Umbilical cord (tissue), 2 donors: ENCODE data around the gene ARL5B. TPM values are rescaled to one million over a fixed set of nuclear protein-coding genes. Genes with fewer than 3 reads are reported as not detected.

Source experiments
- DNase-seq: peaks from one replicate; pipeline ENCODE4 v3.0.0-alpha.2; 2015; ENCODE audit warnings: low spot score
- total RNA-seq: library from RNA; depleted of rRNA; stranded (reverse); fragments of >200 nt; gene quantifications from one replicate; pipeline ENCODE4 v1.2.3, GENCODE V29; 2014; ENCODE audit warnings: low replicate concordance; ENCODE audit not compliant: insufficient read depth

The ARL5B gene
- total RNA-seq, 1 donor from 2014 or later: 30.6 TPM

GRCh38 chr10:18658271-18659124, 733 bp upstream of the ARL5B start:
- DNase-seq: peak; percentile 73

GRCh38 chr10:18659819-18660535, 746 bp downstream of the ARL5B start:
- peak; percentile 61 for DNase-seq

DNA sequence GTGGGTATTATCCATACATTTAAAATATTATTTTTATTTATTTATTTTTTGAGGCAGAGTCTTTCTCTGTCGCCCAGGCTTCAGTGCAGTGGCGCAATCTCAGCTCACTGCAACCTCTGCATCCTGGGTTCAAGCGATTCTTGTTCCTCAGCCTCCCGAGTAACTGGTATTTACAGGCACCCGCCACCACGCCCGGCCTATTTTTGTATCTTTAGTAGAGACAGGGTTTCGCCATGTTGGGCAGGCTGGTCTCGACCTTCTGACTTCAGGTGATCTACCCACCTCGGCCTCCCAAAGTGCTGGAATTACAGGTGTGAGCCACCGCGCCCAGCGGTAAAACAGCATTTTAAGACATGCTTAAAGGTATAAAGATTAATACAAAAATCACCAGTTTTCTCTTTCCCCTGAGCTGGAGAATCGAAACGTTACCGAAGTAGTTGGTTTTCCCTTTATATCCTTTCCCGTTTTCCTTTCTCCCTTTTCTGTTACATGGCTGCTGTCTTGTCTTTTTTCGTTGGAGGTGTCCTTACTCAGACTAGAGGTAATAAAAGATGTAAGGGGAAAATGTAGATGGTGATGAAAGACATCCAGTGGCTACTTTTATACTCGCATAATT, 1.7 kb downstream of the ARL5B start:
- no peak for DNase-seq

GRCh38 chr10:18664841-18665478, 5.7 kb downstream of the ARL5B start:
- DNase-seq: no peak

- DNase-seq: no peak
These were observed 6.8 kb downstream of the ARL5B start for GRCh38 chr10:18665815-18666558.

DNA sequence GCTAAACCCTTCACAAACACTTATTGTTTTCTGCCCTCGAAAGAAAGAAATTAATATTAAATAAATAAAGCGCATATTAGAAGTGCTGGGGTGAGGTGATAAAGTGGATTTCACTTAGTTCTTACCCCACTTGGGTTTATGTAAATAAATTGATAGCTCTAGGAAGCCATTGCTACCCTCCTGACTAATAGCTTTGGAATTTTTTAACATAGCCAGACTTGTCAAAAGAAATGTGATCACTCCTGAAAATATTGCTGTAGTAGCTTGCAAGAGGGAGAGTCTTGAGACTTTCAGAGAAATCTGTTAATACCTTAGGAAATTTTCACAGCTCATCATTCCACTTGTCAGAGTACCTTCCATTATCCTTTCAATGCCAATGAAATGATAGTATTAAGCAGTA, 7.6 kb downstream of the ARL5B start:
- peak; percentile 25 for DNase-seq

GRCh38 chr10:18668026-18668425, 8.8 kb downstream of the ARL5B start:
- no peak for DNase-seq

- no peak for DNase-seq
These were observed 16.0 kb downstream of the ARL5B start for GRCh38 chr10:18675086-18675801.

DNA sequence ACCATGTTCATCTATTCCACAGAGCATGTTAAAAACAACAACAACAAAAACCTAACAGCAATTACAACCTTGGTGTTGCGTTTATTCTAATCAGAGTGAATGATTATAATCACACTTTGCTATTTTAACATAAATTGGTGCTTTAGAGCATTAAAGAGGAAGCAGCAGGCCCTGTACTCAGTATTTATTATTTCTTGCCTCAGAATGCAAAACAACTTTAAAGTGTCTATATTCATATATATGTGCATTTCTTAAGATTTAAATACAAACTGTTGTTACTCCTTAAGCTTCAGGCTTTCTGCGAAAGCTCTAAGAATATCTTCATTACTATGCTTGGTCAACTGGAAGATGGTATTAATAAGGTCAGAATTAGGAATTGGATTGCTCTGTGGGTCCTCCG, 21.5 kb downstream of the ARL5B start:
- no peak for DNase-seq

GRCh38 chr10:18681366-18681765, 22.1 kb downstream of the ARL5B start:
- DNase-seq: no peak

GRCh38 chr10:18681971-18682411, 22.8 kb downstream of the ARL5B start:
- no peak for DNase-seq

DNA sequence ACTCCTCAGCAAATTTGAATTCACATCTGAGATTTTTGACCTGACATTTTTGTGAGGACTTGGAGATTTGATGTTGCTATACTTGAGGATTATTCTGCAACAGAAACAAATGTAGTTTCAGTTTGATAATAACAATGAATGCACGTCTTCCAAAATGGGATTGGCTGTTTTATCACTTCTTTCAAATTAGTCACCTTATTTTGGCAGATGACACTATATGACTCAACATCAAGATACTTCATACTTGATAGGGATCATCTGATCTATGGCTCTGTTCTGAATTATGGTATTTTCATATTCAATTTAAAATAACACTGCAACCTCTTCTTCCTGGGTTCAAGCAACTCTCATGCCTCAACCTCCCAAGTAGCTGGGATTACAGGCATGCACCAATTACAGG, 24.2 kb downstream of the ARL5B start:
- no peak for DNase-seq

GRCh38 chr10:18684416-18684815, 25.2 kb downstream of the ARL5B start:
- DNase-seq: no peak

DNA sequence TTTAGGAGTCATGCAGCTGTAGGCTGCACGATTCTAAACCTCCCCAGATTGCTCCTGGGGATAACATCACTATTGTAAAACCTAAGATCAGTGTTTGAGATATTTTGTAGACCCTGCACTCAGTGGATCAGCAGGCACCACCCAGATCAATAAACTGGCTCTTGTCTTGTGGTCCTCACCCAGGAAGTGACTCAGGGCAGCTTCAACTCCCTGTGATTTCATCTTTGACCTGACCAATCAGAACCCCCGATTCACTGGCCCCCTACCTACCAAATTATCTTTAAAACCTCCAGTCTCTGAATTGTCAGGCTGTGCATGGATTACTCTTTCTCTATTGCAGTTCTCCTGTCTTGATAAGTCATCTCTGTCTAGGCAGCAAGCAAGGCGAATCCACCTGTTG, 25.7 kb downstream of the ARL5B start:
- DNase-seq: no peak

DNA sequence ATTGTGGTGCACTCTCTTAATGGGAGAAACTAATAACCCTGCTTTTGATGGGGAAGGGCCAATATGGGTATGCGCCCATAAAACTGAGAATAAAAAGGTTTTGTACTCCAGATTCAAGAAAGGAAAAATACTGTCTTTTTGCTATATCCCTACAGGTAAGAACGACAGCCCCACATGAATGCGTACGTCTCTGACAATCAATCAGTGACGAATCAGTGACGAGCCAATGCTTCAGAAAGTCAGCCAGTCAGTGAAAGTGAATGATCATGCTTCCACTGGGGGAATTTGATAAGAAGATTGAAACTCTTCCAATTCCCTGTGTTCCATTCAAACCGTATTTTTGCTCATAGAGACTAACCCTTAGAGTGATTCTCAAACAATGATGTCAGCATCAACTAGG, 26.3 kb downstream of the ARL5B start:
- DNase-seq: no peak

DNA sequence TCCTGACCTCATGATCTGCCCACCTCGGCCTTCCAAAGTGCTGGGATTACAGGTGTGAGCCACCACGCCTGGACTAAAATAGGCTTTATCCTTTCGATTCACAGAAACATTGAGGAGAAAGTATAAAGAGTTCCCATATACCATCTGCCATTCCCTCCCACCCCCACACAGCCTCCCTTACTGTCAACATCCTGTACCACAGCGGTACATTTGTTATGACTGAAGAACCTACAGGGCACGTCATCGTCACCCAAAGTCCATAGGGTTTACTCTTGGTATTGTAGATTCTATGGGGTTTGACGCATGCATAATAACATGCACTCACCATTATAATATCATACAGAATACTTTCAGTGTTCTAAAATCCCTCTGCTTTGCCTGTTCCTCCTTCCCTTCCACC, 28.0 kb downstream of the ARL5B start:
- no peak for DNase-seq

DNA sequence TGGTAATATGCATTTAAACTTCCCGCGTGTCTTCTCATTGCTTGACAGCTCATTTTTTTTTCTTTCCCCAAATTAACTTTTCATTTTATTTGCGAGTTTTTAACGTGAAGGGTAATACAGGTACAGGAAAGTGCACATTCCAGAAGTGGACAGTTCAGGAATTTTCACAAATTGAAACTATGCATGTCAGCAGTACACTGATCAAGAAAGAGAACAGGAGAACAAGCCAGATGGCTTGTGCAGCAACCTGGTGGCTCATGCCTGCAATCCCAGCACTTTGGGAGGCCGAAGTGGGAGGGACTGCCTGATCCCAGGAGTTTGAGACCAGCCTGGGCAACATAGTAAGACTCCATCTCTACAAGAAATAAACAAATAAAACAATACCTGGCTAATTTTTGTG, 28.5 kb downstream of the ARL5B start:
- no peak for DNase-seq

DNA sequence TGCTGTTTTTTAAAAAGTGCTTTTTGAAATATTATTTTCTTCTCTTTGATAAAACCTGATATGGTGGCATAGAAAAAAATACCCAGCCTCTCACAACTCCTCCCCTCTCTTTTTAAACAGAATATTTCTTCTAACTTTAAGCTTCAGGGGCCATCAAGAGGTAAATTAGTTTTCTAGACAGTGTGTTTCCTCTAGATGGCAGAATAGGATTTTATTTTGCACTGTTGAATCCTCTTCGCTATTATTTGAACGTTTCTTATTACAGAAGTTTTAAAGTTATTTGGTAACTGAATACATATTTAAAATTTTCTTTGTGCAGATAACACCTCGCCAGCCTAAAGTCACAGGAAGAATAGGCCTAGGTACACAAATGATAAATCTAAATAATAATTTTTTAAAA, 30.3 kb downstream of the ARL5B start:
- peak; percentile 60 for DNase-seq

DNA sequence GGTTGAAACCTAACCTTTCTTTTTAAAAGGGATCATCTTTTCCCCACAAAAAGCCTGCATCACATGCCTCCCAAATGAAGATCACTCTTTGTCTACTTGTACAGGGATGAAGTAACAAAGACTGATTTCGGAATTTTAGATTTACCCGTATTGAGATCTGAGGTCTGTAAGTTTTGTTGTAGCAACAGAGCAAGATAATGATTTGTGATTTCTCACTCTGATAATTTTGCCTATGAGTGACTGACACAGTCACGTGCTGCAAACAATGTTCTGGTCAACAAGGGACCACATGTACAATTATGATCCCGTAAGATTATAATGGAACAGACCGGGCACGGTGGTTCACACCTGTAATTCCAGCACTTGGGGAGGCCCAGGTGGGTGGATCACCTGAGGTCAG, 31.3 kb downstream of the ARL5B start:
- no peak for DNase-seq
